NB4 (cell line): ENCODE measurements around the gene ABCG1.

ENCODE experiments used
- CTCF ChIP-seq: IDR thresholded peaks from one replicate; pipeline ENCODE4 v1.5.1; 2012; ENCODE audit warnings: low read depth, low read length
- POLR2A ChIP-seq: IDR thresholded peaks from 2 replicates; pipeline ENCODE4 v1.6.1; 2011; ENCODE audit warnings: mild to moderate bottlenecking; ENCODE audit not compliant: insufficient read length; ENCODE audit errors: extremely low read depth

- TF ChIP-seq CTCF (no peak), POLR2A (no peak)
Measured at GRCh38 chr21:42331660-42332059, 112.7 kb downstream of the ABCG1 start.
